HCT116 (cell line): ENCODE results near the gene GBF1. TPM values are rescaled to one million over a fixed set of nuclear protein-coding genes. Genes with fewer than 3 reads are reported as not detected.

Experiments
- ATAC-seq: fragments of 200-7000 bp; cut with Tn5 transposase; 2 replicates; pipeline ENCODE4 v1.9.1; 2020; ENCODE audit warnings: mild to moderate bottlenecking, moderate library complexity
- BruUV-seq: library from RNA; stranded (reverse); fragments of 400-500 nt; replicated peaks from 2 replicates; lab custom pipeline; 2021; lab: Mats Ljungman, UMichigan
- CTCF ChIA-PET: fragments of 300-600 bp; sonication (Branson Sonifier 250); formaldehyde crosslinking; loops from one replicate; lab custom pipeline; 2021; ENCODE audit warnings: antibody characterized with exemption; lab: Charles Lee
- POLR2A ChIA-PET: fragments of 300-600, 350-600 bp; sonication (Branson Sonifier 250); formaldehyde crosslinking; loops from one replicate; lab custom pipeline; 2021; ENCODE audit warnings: antibody characterized with exemption; lab: Charles Lee
- RAD21 ChIA-PET, 2 experiments: fragments of 300-600 bp; sonication (Branson Sonifier 250); formaldehyde crosslinking; loops; one replicate each; lab custom pipeline; 2023; ENCODE audit warnings: low total read pairs in 2 of 2; ENCODE audit not compliant: uncharacterized antibody in 2 of 2, unreplicated experiment in 2 of 2, low non-redundant PET in 1 of 2; lab: Charles Lee
- DNase-seq: peaks from one replicate; pipeline ENCODE4 v3.0.0-alpha.2; 2010; ENCODE audit warnings: low read depth, low spot score
- H2AFZ ChIP-seq: fragments of 200-600 bp; shearing (Covaris generic), sonication (generic); 2 replicates; pipeline ENCODE4 v1.6.1; 2017; ENCODE audit warnings: low read depth, mixed run types, mixed read lengths, antibody characterized with exemption, low read length; ENCODE audit not compliant: poor library complexity, severe bottlenecking
- H3K27ac ChIP-seq: 2 replicates; pipeline ENCODE4 v1.5.1; 2012; ENCODE audit warnings: low read depth, low read length
- H3K27me3 ChIP-seq: fragments of 200-600 bp; sonication (generic); 2 replicates; pipeline ENCODE4 v1.6.1; 2016; ENCODE audit warnings: mixed run types, low read length, mixed read lengths; ENCODE audit not compliant: insufficient read depth
- H3K36me3 ChIP-seq, 2 experiments: fragments of 200-500 bp in 1 of 2; fragments of 200-600 bp in 1 of 2; sonication (Bioruptor generic) in 1 of 2; sonication (generic) in 1 of 2; 2 replicates each; pipeline versions ENCODE4 v1.5.1 to v1.6.1; 2014 to 2016; ENCODE audit warnings: low read length in 2 of 2, inconsistent platforms in 1 of 2, mixed read lengths in 1 of 2, mixed run types in 1 of 2; ENCODE audit not compliant: insufficient read depth in 2 of 2, control insufficient read depth in 1 of 2
- H3K4me1 ChIP-seq, 2 experiments: fragments of 200-600 bp in 1 of 2; sonication (generic) in 1 of 2; 2 replicates each; pipeline versions ENCODE4 v1.5.1 to v1.6.1; 2012 to 2017; ENCODE audit warnings: low read length in 2 of 2, inconsistent platforms in 1 of 2, mild to moderate bottlenecking in 1 of 2, mixed read lengths in 1 of 2, mixed run types in 1 of 2, moderate library complexity in 1 of 2; ENCODE audit not compliant: insufficient read depth in 2 of 2, control insufficient read depth in 1 of 2
- H3K4me2 ChIP-seq: fragments of 200-600 bp; sonication (generic); 2 replicates; pipeline ENCODE4 v1.6.1; 2017; ENCODE audit warnings: mixed run types, low read length, mixed read lengths
- H3K4me3 ChIP-seq, 2 experiments: fragments of 200-600 bp in 1 of 2; sonication (generic) in 1 of 2; replicated peaks in 1 of 2; 2 replicates each; pipeline ENCODE4 v1.5.1; 2011 to 2016; ENCODE audit warnings: low read length in 2 of 2, control low read depth in 1 of 2, low read depth in 1 of 2, mild to moderate bottlenecking in 1 of 2, mixed read lengths in 1 of 2, mixed run types in 1 of 2
- H3K79me2 ChIP-seq: fragments of 200-600 bp; sonication (generic); 2 replicates; pipeline ENCODE4 v1.6.1; 2017; ENCODE audit warnings: mild to moderate bottlenecking, mixed run types, low read length, moderate library complexity, mixed read lengths; ENCODE audit not compliant: insufficient read depth
- H3K9ac ChIP-seq: fragments of 200-600 bp; sonication (generic); 2 replicates; pipeline ENCODE4 v1.6.1; 2016; ENCODE audit warnings: low read length, mixed read lengths
- H3K9me2 ChIP-seq: fragments of 200-600 bp; sonication (generic), shearing (Covaris generic); 2 replicates; pipeline ENCODE4 v1.6.1; 2017; ENCODE audit warnings: mixed run types, mild to moderate bottlenecking, moderate library complexity; ENCODE audit not compliant: insufficient read depth
- H3K9me3 ChIP-seq, 2 experiments: fragments of 200-500 bp in 1 of 2; fragments of 200-600 bp in 1 of 2; sonication (Bioruptor generic) in 1 of 2; sonication (generic) in 1 of 2; 2 replicates each; pipeline ENCODE4 v1.6.1; 2014 to 2017; ENCODE audit warnings: low read length in 2 of 2, mixed read lengths in 2 of 2, inconsistent platforms in 1 of 2, low read depth in 1 of 2, mild to moderate bottlenecking in 1 of 2, mixed run types in 1 of 2, moderate library complexity in 1 of 2; ENCODE audit not compliant: control insufficient read depth in 1 of 2, insufficient read depth in 1 of 2
- H4K20me1 ChIP-seq: fragments of 200-600 bp; sonication (generic), shearing (Covaris generic); 2 replicates; pipeline ENCODE4 v1.6.1; 2017; ENCODE audit warnings: mixed run types, mild to moderate bottlenecking, moderate library complexity; ENCODE audit not compliant: insufficient read depth
- CEBPB ChIP-seq: IDR thresholded peaks from 2 replicates; pipeline ENCODE4 v1.6.1; 2012; ENCODE audit warnings: low read depth
- EGR1 ChIP-seq: IDR thresholded peaks from 2 replicates; pipeline ENCODE4 v1.6.1; 2012; ENCODE audit warnings: low read depth
- ELF1 ChIP-seq: IDR thresholded peaks from 2 replicates; pipeline ENCODE4 v1.6.1; 2012; ENCODE audit warnings: low read depth, borderline replicate concordance
- EZH2 ChIP-seq: fragments of 200-600 bp; sonication (generic); IDR thresholded peaks from 2 replicates; pipeline ENCODE4 v1.6.1; 2017; ENCODE audit warnings: antibody characterized with exemption, mixed run types
- EZH2phosphoT487 ChIP-seq: fragments of 200-600 bp; IDR thresholded peaks from 2 replicates; pipeline ENCODE4 v1.6.1; 2018; ENCODE audit warnings: antibody characterized with exemption, borderline replicate concordance
- FOSL1 ChIP-seq: IDR thresholded peaks from 2 replicates; pipeline ENCODE4 v1.6.1; 2012; ENCODE audit warnings: low read depth
- JUND ChIP-seq: IDR thresholded peaks from 2 replicates; pipeline ENCODE4 v1.6.1; 2012
- POLR2A ChIP-seq: IDR thresholded peaks from 2 replicates; pipeline ENCODE4 v1.7.0; 2011; ENCODE audit warnings: borderline replicate concordance; ENCODE audit not compliant: insufficient read depth, insufficient read length; ENCODE audit errors: extremely low read depth
- SP1 ChIP-seq: IDR thresholded peaks from 2 replicates; pipeline ENCODE4 v1.6.1; 2012; ENCODE audit warnings: low read depth
- SRF ChIP-seq: IDR thresholded peaks from 2 replicates; pipeline ENCODE4 v1.6.1; 2012; ENCODE audit warnings: low read depth
- TCF7L2 ChIP-seq: IDR thresholded peaks from 2 replicates; pipeline ENCODE4 v1.7.0; 2011; ENCODE audit warnings: borderline replicate concordance, inconsistent platforms; ENCODE audit not compliant: insufficient read depth, insufficient read length; ENCODE audit errors: extremely low read depth
- ZFX ChIP-seq: fragments of 450-650 bp; IDR thresholded peaks from 2 replicates; pipeline ENCODE4 v1.6.1; 2017
- ZNF274 ChIP-seq: fragments of 200-500 bp; sonication (Bioruptor generic); IDR thresholded peaks from 2 replicates; pipeline ENCODE4 v1.6.1; 2014; ENCODE audit warnings: mild to moderate bottlenecking, low read depth, low read length, inconsistent platforms
- intact Hi-C: fragments of 100-400 bp; cut with micrococcal nuclease; formaldehyde crosslinking; loops from 2 replicates; pipeline ENCODE4 v1.10.0; 2022
- total RNA-seq: library from RNA; stranded (reverse); gene quantifications from one replicate; pipeline ENCODE4 v1.2.1, GENCODE V29; 2021; ENCODE audit not compliant: unreplicated experiment
- TF ChIP-seq, protein P1 (sequence below), 3 experiments: fragments of 200-600 bp in 1 of 3; sonication (generic) in 1 of 3; IDR thresholded peaks in 2 of 3; conservative IDR thresholded peaks in 1 of 3; 2 replicates each; pipeline ENCODE4 v1.5.1; 2012 to 2017; ENCODE audit warnings: low read depth in 2 of 3, low read length in 2 of 3, antibody characterized with exemption in 1 of 3, borderline replicate concordance in 1 of 3, control low read depth in 1 of 3, mild to moderate bottlenecking in 1 of 3, mixed read lengths in 1 of 3, mixed run types in 1 of 3, moderate library complexity in 1 of 3; ENCODE audit not compliant: insufficient read depth in 1 of 3
- TF ChIP-seq, protein P2 (sequence below): IDR thresholded peaks from 2 replicates; pipeline ENCODE4 v1.6.1; 2012; ENCODE audit warnings: low read depth
- TF ChIP-seq, protein P3 (sequence below): IDR thresholded peaks from 2 replicates; pipeline ENCODE4 v1.6.1; 2011; ENCODE audit warnings: mild to moderate bottlenecking, low read length, moderate library complexity; ENCODE audit not compliant: insufficient replicate concordance; ENCODE audit errors: extremely low read depth
- TF ChIP-seq, protein P4 (sequence below): IDR thresholded peaks from 2 replicates; pipeline ENCODE4 v1.6.1; 2012

The GBF1 gene
- total RNA-seq, 1 experiment from 2014 or later, result 58.9 TPM

DNA sequence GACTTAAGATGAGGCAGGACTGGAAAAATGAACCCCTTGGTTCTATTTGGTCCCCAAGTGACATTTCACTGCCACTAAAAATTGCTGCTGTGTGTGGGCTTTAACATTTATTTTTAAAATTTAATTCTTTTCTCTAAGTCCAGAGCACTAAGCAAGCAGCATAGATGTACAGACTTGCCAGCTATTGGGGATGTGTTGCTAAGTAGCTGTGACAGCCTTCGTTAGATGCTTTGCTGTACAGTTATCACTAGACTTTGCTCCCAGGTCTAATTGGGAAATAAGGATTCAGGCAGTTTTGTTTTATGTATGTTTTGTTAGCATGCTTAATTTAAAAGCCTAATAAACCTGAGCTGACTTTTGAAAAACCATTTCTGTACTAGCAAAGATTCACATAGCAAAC is 51.8 kb downstream of the GBF1 start:
- H3K79me2 ChIP-seq, result peaks cover 23% of the 10 kb centered on the region
- no peak overlapping the region for H3K27ac ChIP-seq
- no peaks in the 10 kb centered on the region for H3K9me2 ChIP-seq
- DNase-seq (no peak), ATAC-seq (no peak)
- POLR2A ChIA-PET, result no interaction called here
- RAD21 ChIA-PET, result no interaction called here
- H3K9ac ChIP-seq, result no peak overlapping the region
- H3K4me1 ChIP-seq, result peaks cover 0 to 4% of the 10 kb centered on the region in 2 experiments; a peak in 1 of 4 replicates
- H2AFZ ChIP-seq, result no peak overlapping the region
- H3K27me3 ChIP-seq, result no peaks in the 10 kb centered on the region
- H3K9me3 ChIP-seq, result no peaks in the 10 kb centered on the region
- BruUV-seq, result no TSS peak
- H3K4me3 ChIP-seq, result no peak overlapping the region
- TF ChIP-seq SRF, result no peak
- no peak for TF ChIP-seq SP1
- TF ChIP-seq, protein P1, sequence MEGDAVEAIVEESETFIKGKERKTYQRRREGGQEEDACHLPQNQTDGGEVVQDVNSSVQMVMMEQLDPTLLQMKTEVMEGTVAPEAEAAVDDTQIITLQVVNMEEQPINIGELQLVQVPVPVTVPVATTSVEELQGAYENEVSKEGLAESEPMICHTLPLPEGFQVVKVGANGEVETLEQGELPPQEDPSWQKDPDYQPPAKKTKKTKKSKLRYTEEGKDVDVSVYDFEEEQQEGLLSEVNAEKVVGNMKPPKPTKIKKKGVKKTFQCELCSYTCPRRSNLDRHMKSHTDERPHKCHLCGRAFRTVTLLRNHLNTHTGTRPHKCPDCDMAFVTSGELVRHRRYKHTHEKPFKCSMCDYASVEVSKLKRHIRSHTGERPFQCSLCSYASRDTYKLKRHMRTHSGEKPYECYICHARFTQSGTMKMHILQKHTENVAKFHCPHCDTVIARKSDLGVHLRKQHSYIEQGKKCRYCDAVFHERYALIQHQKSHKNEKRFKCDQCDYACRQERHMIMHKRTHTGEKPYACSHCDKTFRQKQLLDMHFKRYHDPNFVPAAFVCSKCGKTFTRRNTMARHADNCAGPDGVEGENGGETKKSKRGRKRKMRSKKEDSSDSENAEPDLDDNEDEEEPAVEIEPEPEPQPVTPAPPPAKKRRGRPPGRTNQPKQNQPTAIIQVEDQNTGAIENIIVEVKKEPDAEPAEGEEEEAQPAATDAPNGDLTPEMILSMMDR (IDR thresholded peaks at IDR 0.05 in 2 of 3, conservative IDR thresholded peaks at IDR 0.05 in 1 of 3; ENCODE audit: borderline replicate concordance in 1 of 3, insufficient read depth in 1 of 3, low read depth in 2 of 3, low read length in 2 of 3), result no peak
- no peak for TF ChIP-seq EZH2
- TF ChIP-seq, protein P2, sequence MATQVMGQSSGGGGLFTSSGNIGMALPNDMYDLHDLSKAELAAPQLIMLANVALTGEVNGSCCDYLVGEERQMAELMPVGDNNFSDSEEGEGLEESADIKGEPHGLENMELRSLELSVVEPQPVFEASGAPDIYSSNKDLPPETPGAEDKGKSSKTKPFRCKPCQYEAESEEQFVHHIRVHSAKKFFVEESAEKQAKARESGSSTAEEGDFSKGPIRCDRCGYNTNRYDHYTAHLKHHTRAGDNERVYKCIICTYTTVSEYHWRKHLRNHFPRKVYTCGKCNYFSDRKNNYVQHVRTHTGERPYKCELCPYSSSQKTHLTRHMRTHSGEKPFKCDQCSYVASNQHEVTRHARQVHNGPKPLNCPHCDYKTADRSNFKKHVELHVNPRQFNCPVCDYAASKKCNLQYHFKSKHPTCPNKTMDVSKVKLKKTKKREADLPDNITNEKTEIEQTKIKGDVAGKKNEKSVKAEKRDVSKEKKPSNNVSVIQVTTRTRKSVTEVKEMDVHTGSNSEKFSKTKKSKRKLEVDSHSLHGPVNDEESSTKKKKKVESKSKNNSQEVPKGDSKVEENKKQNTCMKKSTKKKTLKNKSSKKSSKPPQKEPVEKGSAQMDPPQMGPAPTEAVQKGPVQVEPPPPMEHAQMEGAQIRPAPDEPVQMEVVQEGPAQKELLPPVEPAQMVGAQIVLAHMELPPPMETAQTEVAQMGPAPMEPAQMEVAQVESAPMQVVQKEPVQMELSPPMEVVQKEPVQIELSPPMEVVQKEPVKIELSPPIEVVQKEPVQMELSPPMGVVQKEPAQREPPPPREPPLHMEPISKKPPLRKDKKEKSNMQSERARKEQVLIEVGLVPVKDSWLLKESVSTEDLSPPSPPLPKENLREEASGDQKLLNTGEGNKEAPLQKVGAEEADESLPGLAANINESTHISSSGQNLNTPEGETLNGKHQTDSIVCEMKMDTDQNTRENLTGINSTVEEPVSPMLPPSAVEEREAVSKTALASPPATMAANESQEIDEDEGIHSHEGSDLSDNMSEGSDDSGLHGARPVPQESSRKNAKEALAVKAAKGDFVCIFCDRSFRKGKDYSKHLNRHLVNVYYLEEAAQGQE, result no peak
- TF ChIP-seq ELF1, result no peak
- TF ChIP-seq, protein P3, sequence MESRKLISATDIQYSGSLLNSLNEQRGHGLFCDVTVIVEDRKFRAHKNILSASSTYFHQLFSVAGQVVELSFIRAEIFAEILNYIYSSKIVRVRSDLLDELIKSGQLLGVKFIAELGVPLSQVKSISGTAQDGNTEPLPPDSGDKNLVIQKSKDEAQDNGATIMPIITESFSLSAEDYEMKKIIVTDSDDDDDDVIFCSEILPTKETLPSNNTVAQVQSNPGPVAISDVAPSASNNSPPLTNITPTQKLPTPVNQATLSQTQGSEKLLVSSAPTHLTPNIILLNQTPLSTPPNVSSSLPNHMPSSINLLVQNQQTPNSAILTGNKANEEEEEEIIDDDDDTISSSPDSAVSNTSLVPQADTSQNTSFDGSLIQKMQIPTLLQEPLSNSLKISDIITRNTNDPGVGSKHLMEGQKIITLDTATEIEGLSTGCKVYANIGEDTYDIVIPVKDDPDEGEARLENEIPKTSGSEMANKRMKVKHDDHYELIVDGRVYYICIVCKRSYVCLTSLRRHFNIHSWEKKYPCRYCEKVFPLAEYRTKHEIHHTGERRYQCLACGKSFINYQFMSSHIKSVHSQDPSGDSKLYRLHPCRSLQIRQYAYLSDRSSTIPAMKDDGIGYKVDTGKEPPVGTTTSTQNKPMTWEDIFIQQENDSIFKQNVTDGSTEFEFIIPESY, result no peak
- TF ChIP-seq EZH2phosphoT487, result no peak
- TF ChIP-seq ZNF274, result no peak
- no peak for TF ChIP-seq POLR2A
- TF ChIP-seq CEBPB, result no peak
- no peak for TF ChIP-seq EGR1
- no peak for TF ChIP-seq TCF7L2
- TF ChIP-seq ZFX, result no peak
- no peak for TF ChIP-seq JUND
- TF ChIP-seq, protein P4, sequence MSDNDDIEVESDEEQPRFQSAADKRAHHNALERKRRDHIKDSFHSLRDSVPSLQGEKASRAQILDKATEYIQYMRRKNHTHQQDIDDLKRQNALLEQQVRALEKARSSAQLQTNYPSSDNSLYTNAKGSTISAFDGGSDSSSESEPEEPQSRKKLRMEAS, result no peak
- no peak for TF ChIP-seq FOSL1
- CTCF ChIA-PET, result interaction anchor here (1.4 kb wide), 1 partner anchor 67 kb away, joined by 3 read pairs; no protein-coding TSS in a partner anchor
- H3K36me3 ChIP-seq, result no peaks in the 10 kb centered on the region
- H4K20me1 ChIP-seq, result no peaks in the 10 kb centered on the region
- no peak overlapping the region for H3K4me2 ChIP-seq
- intact Hi-C loops, result no loop called here
